ENCODE measurements around the gene OR11G2.
"Not testable (repeated sequence)": the region's sequence is repeated elsewhere in the genome, so short reads cannot be mapped to it uniquely, and the experiment has no call there.

Gene OR11G2

DNA sequence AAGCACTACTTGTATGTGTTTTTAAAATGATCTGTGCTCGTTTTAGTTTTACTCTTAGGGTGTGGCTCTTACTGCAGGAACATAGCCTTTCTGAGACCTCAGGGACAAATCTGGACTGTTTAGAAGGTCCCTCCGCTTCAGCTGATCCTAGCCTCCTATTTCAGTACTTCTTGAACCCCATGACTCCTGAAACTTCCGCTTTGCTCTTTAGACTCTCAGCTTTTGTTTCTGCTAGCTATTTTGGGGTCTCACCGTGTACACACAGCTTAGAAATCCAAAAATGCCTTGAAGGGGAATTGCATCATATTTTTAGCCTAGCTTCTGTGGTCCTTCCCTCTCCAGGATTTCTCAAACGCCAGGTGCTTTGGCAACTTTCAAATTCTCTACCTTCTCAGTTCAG is 8.3 kb downstream of the OR11G2 start:
- H3K4me3 ChIP-seq (ENCODE audit: low read length, poor library complexity, severe bottlenecking): no peak overlapping the region
- H3K79me2 ChIP-seq (ENCODE audit: insufficient read depth, low read length): no peaks in the 10 kb centered on the region
- no peak overlapping the region for H3K9ac ChIP-seq (ENCODE audit: low read depth, low read length, poor library complexity, severe bottlenecking)
- no peaks in the 10 kb centered on the region for H3K36me3 ChIP-seq (ENCODE audit: insufficient read depth, low read length)
- TF ChIP-seq, protein P1, sequence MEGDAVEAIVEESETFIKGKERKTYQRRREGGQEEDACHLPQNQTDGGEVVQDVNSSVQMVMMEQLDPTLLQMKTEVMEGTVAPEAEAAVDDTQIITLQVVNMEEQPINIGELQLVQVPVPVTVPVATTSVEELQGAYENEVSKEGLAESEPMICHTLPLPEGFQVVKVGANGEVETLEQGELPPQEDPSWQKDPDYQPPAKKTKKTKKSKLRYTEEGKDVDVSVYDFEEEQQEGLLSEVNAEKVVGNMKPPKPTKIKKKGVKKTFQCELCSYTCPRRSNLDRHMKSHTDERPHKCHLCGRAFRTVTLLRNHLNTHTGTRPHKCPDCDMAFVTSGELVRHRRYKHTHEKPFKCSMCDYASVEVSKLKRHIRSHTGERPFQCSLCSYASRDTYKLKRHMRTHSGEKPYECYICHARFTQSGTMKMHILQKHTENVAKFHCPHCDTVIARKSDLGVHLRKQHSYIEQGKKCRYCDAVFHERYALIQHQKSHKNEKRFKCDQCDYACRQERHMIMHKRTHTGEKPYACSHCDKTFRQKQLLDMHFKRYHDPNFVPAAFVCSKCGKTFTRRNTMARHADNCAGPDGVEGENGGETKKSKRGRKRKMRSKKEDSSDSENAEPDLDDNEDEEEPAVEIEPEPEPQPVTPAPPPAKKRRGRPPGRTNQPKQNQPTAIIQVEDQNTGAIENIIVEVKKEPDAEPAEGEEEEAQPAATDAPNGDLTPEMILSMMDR (conservative IDR thresholded peaks at IDR 0.05; ENCODE audit: low read length): no peak
- TF ChIP-seq EZH2phosphoT487 (IDR thresholded peaks at IDR 0.05; ENCODE audit: borderline replicate concordance): no peak
- no peaks in the 10 kb centered on the region for H3K9me3 ChIP-seq (ENCODE audit: insufficient read depth, low read depth, low read length)
- no peaks in the 10 kb centered on the region for H3F3A ChIP-seq (ENCODE audit: low read depth)
- H4K20me1 ChIP-seq (ENCODE audit: insufficient read depth, low read length, poor library complexity, severe bottlenecking): no peaks in the 10 kb centered on the region
- no peaks in the 10 kb centered on the region for H3K9me2 ChIP-seq (replicated peaks; ENCODE audit: low read depth, low read length)
- H2AFZ ChIP-seq (ENCODE audit: low read length): no peak overlapping the region
- H3K4me2 ChIP-seq (ENCODE audit: low read depth, low read length, poor library complexity, severe bottlenecking): no peak overlapping the region
- H3K4me1 ChIP-seq (ENCODE audit: insufficient read depth, low read length, poor library complexity, severe bottlenecking): no peaks in the 10 kb centered on the region
- H3K27me3 ChIP-seq (ENCODE audit: insufficient read depth, low read length, poor library complexity, severe bottlenecking): no peaks in the 10 kb centered on the region

DNA sequence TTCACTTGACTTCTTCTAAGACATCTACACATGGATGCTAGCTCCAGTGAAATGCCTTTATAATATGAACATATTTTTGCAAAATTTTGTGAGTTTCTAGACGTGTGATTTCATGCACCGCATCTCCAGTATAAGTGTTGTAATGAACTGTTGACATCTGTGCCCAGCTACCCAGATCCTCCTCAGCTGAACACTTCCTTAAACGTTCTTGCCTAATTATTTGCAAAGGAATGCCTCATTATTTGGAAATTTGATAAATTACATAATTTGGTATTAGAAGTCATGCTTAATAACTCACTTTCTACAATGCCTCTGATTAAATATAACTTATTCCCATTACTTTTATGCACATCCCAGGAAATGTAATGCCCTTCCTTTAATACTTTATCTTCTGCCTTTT is 14.0 kb downstream of the OR11G2 start:
- Histone ChIP-seq H2AFZ (ENCODE audit: low read length) (no peak overlapping the region), H3K4me1 (ENCODE audit: insufficient read depth, low read length, poor library complexity, severe bottlenecking) (no peaks in the 10 kb centered on the region), H4K20me1 (ENCODE audit: insufficient read depth, low read length, poor library complexity, severe bottlenecking) (no peaks in the 10 kb centered on the region), H3K79me2 (ENCODE audit: insufficient read depth, low read length) (no peaks in the 10 kb centered on the region), H3K9me2 (replicated peaks; ENCODE audit: low read depth, low read length) (no peaks in the 10 kb centered on the region), H3K4me3 (ENCODE audit: low read length, poor library complexity, severe bottlenecking) (no peak overlapping the region), H3K36me3 (ENCODE audit: insufficient read depth, low read length) (no peaks in the 10 kb centered on the region), H3K27me3 (ENCODE audit: insufficient read depth, low read length, poor library complexity, severe bottlenecking) (no peaks in the 10 kb centered on the region), H3F3A (ENCODE audit: low read depth) (no peaks in the 10 kb centered on the region), H3K9ac (ENCODE audit: low read depth, low read length, poor library complexity, severe bottlenecking) (no peak overlapping the region), H3K4me2 (ENCODE audit: low read depth, low read length, poor library complexity, severe bottlenecking) (no peak overlapping the region), H3K9me3 (ENCODE audit: insufficient read depth, low read depth, low read length) (no peaks in the 10 kb centered on the region)
- TF ChIP-seq, protein P1 (conservative IDR thresholded peaks at IDR 0.05; ENCODE audit: low read length): no peak
- no peak for TF ChIP-seq EZH2phosphoT487 (IDR thresholded peaks at IDR 0.05; ENCODE audit: borderline replicate concordance)

DNA sequence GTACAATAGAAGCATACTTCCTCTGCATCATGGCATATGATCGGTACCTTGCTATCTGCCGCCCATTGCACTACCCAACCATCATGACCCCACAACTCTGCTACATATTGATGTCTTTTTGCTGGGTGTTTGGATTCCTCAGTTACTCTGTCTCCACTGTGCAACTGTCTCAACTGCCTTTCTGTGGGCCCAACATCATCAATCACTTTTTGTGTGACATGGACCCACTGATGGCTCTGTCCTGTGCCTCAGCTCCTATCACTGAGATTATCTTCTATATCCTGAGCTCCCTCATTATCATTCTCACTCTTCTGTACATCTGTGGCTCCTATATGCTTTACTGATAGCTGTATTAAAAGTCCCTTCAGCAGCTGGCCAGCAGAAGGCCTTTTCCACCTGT is 18.9 kb downstream of the OR11G2 start:
- no peaks in the 10 kb centered on the region for H3K36me3 ChIP-seq (ENCODE audit: insufficient read depth, low read length)
- H3K4me3 ChIP-seq (ENCODE audit: low read length, poor library complexity, severe bottlenecking): no peak overlapping the region
- no peaks in the 10 kb centered on the region for H3K9me2 ChIP-seq (replicated peaks; ENCODE audit: low read depth, low read length)
- H3F3A ChIP-seq (ENCODE audit: low read depth): no peaks in the 10 kb centered on the region
- H3K27me3 ChIP-seq (ENCODE audit: insufficient read depth, low read length, poor library complexity, severe bottlenecking): no peaks in the 10 kb centered on the region
- H3K9ac ChIP-seq (ENCODE audit: low read depth, low read length, poor library complexity, severe bottlenecking): no peak overlapping the region
- no peaks in the 10 kb centered on the region for H3K4me1 ChIP-seq (ENCODE audit: insufficient read depth, low read length, poor library complexity, severe bottlenecking)
- H4K20me1 ChIP-seq (ENCODE audit: insufficient read depth, low read length, poor library complexity, severe bottlenecking): no peaks in the 10 kb centered on the region
- no peaks in the 10 kb centered on the region for H3K79me2 ChIP-seq (ENCODE audit: insufficient read depth, low read length)
- H3K9me3 ChIP-seq (ENCODE audit: insufficient read depth, low read depth, low read length): no peaks in the 10 kb centered on the region
- no peak overlapping the region for H3K4me2 ChIP-seq (ENCODE audit: low read depth, low read length, poor library complexity, severe bottlenecking)
- no peak overlapping the region for H2AFZ ChIP-seq (ENCODE audit: low read length)
- TF ChIP-seq, protein P1 (conservative IDR thresholded peaks at IDR 0.05; ENCODE audit: low read length): no peak
- no peak for TF ChIP-seq EZH2phosphoT487 (IDR thresholded peaks at IDR 0.05; ENCODE audit: borderline replicate concordance)

DNA sequence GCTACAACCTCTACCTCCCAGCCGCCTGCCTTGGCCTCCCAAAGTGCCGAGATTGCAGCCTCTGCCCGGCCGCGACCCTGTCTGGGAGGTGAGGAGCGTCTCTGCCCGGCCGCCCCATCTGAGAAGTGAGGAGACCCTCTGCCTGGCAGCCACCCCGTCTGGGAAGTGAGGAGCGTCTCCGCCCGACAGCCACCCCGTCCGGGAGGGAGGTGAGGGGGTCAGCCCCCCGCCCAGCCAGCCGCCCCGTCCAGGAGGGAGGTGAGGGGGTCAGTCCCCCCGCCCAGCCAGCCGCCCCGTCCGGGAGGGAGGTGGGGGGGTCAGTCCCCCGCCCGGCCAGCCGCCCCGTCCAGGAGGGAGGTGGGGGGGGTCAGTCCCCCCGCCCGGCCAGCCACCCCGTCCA is 21.7 kb downstream of the OR11G2 start:
- not testable (repeated sequence) for H3K9me2 ChIP-seq (replicated peaks; ENCODE audit: low read depth, low read length); H2AFZ ChIP-seq (ENCODE audit: low read length); H3K9me3 ChIP-seq (ENCODE audit: insufficient read depth, low read depth, low read length); H3K36me3 ChIP-seq (ENCODE audit: insufficient read depth, low read length); H3K27me3 ChIP-seq (ENCODE audit: insufficient read depth, low read length, poor library complexity, severe bottlenecking); H3K4me3 ChIP-seq (ENCODE audit: low read length, poor library complexity, severe bottlenecking); H4K20me1 ChIP-seq (ENCODE audit: insufficient read depth, low read length, poor library complexity, severe bottlenecking); H3K79me2 ChIP-seq (ENCODE audit: insufficient read depth, low read length); H3K9ac ChIP-seq (ENCODE audit: low read depth, low read length, poor library complexity, severe bottlenecking); H3K4me1 ChIP-seq (ENCODE audit: insufficient read depth, low read length, poor library complexity, severe bottlenecking); H3F3A ChIP-seq (ENCODE audit: low read depth); H3K4me2 ChIP-seq (ENCODE audit: low read depth, low read length, poor library complexity, severe bottlenecking)

All from Loucy (cell line).